GM21619 (cell line): ENCODE results near the gene MARK3.
"Not testable (repeated sequence)": the region's sequence is repeated elsewhere in the genome, so short reads cannot be mapped to it uniquely, and the experiment has no call there.

Experiments
- ATAC-seq: cut with Tn5 transposase; IDR thresholded peaks from one replicate; pipeline ENCODE4 v1.9.1; 2021; ENCODE audit not compliant: unreplicated experiment

Gene MARK3

DNA sequence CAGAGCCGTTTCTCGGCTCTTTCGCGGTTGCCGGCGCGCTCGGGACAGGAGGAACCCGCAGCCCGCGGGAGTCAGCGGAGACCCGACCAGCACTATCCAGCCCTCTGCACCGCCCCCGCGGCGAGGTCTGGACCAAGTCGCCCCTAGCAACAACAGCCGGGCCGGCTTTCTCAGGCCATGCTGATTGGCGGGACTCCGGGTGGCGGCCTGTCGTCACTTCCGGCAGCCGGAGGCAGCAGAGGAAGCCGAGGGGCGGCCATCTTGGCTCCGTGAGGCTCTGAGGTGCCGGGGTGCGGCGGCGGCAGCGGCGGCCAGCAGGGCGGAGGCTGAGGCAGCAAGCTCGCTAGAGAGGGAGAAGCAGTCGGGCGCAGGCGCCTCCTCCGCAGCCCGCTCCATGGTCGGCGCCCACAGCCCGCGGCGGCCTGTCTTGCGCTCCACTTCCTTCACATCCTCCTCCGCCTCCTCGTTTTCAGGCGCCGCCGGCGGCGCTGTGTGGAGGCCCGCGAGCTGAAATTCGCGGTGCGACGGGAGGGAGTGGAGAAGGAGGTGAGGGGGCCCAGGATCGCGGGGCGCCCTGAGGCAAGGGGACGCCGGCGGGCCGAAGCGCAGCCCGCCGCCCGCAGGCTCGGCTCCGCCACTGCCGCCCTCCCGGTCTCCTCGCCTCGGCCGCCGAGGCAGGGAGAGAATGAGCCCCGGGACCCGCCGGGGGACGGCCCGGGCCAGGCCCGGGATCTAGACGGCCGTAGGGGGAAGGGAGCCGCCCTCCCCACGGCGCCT, at the start of gene MARK3:
MARK3 (plus strand) TSS at position 264 of the 777 bp plus-strand sequence. CDS start 615 bp downstream, outside the sequence.
- ATAC-seq, result peak; percentile 94

DNA sequence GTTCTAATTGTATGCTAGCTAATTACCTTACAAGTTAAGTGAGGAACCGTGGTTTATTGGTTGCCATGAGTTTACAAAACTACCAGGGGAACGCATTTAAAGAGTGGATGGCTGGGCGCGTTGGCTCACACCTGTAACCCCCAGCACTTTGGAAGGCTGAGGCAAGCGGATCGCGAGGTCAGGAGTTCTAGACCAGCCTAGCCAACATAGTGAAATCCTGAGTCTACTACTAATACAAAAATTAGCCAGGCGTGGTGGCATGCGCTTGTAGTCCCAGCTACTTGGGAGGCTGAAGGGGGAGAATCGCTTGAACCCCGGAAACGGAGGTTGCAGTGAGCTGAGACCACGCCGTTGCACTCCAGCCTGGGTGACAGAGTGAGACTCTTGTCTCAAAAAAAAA, 49.0 kb upstream of the MARK3 start:
- ATAC-seq, result no peak

DNA sequence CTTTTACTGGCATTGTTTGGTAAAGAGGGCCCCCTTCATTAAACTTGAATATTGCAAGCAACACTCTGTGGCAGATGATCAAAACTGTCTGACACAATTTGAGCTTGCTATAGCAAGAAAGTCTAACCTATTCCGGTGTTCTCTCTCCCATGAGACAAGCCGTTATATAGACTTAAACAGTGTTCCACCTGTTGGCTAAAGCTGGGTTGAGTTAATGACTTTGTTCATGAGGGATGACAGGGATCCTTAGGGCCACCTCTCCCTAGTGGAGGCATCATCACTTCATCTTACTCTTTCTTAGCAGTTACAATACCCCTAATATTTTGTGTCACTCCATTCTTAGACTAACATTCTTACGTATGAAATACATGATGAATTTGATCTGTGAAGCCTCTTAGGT, 47.4 kb upstream of the MARK3 start:
- no peak for ATAC-seq

DNA sequence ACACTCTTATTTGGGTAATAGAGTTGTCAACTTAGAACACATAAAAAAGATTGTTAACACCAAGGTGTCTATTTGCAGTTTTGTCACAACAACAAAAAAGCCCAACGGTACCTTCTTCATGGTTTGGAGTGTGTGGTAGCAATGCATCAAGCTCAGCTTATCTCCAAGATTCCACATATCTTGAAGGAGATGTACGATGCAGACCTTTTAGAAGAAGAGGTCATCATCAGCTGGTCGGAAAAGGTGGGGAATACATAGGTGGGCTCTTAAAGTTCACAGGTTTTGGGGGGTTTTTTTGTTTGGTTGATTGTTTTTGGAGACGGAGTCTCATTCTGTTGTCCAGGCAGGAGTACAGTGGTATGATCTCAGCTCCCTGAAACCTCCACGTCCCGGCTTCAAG, 45.7 kb upstream of the MARK3 start:
- no peak for ATAC-seq

DNA sequence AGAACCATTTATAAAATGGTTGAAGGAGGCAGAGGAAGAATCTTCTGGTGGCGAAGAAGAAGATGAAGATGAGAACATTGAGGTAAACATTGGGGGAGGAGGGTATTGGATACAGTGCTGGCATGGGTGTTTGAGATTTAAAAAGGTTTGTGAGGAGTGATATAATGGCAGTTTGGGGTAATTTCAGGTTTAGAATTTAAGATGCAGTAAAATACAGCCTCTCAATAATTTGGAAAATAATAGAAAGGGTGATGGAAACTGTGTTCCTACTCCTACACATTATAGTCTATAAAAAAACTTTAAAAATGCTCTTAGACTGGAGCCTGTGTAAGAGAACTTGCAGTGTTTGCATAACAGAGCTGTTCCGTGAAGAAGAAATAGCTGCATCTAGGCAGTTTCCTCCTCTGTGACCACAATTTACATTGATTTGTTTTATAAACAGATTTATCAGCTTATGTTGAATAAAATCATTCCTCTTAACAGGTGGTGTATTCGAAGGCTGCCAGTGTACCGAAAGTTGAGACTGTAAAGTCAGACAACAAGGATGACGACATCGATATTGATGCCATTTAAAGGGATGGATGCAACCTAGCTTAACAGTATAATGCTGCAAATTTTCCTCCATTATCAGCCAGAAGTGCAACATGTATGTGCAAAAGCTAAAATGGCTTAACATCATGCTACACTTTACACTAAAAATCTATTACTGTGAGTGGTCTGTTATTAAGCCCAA, 44.6 kb upstream of the MARK3 start:
- no peak for ATAC-seq

DNA sequence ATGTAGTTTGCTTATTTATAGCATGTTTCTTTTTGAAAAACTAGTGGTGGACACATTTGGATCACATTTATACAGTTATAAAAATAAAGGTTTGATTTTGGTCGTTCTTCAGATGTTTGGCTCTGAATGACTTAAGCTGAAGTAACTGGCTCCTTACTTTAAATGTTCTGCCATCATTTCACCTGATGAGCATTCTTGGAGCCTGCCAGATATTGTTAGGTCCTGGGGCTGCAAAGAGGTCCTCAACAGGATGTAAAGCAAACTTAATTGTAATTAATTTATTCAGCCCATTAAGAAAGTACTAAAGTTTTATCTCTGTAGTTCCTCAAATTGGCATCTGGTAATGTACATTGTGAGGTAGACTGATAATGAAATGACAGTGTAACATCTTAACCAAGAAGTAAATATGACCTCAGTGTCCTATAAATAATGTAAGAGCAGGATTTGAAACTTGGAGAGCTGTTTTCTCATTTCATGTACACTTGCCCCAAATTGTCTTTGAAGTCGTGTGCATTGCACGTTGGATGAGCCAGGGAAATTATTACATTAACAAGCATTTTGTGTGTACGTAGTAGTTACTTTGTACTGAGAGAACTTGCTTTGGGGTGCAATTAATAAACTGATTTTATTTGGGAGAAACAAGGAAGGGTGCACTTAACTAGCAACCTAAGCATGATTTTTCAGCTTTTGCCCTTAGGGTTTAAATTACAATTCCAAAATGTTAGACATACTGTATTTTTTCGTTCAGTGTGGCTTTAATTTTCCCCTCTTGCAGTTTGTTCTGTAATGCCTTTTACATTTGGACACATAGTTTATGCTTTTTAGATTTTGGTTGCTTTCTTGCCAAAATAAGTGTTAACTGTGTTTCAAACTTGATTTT, 43.7 kb upstream of the MARK3 start:
- ATAC-seq, result no peak

DNA sequence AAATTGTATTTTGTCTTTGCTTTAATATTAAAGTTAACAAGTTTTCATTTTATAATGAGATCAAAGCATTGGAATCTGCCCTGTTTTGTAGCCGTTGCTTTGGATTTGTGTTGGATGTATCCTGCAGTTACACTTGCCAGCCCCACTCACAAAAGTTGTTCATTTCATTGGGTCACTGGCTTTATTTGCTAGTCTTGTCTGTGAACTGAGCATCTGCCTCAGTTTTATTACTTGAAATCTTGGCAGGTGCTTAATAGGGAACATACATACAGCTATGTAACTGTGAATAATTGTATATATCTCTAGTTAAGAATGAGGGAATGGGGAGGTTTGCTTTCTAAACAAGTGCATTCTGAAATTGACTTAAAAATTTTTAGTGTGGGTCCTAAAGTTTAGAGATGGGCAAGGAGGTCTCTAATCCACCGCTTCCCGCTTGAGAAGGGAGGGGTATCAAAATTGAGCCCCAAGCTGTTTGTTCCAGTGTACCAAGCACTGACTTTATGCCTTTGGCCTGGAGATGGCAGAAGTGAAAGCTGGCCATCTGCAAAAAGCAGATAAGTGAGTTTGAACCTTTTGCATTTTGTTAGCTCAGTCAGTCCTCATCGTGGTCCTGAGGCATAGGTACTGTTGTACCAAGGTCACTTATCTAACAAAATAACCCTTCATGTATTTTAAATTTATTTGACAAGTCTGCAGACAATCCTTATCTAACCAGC, 41.9 kb upstream of the MARK3 start:
- ATAC-seq, result no peak

DNA sequence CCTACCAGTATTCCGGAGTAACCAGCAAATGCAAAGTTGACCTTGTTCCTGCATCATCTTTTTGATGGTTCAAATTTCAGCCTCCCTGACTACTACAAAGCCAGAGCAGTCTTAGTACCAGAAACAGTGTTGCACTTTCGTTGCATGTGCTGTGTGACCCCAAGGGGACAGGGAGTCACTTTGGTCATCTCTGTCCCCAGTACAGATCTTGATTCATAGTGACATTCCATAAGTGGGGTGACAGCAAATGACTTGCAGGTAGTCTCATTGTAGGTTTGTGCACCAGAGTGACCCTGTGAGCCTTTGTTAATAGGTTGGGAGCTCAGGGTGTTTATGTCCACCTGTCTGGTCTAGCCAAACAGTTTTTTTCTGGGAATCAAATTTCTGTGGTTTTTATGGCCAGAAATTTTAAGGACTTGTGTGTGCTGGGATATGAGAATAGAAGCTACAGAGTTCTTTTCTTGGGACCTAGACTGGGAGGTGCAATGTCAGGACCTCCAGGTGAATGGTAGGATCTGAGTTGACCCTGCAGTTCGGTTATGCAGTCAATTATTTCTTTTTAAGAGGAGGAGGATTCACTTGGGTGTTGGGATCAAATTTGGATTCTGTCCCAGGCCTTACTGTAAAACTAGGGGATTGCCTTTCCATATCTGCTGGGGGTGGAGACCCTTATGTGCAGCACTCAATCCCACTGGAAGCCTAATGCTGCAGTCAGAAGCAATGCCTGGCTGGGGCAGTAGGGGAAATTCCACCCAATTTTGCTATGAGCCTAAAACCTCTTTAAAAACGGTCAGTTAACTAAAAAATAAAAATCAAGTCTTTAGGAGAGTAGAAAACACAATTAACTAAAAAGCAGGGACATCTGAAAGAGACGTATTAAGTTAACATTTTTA, 41.1 kb upstream of the MARK3 start:
- no peak for ATAC-seq

DNA sequence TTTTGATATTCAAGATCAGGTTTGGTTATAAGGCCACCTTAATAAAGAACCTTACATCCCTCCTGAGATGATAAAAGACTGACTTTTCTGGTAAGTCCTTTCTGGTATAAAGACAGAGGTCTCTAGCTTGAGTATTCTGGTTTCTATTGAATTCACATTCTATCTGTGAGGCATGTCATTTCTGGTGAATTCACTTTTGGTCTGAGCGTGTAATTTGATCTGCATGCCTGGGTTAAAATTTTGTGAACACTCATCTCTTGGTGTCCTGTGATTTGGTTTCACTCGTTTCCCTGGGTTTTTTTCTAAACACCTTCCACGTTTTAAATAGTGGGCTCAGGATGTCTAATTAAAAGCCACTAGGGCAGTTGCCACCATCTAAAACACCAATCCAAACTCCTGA, 38.9 kb upstream of the MARK3 start:
- no peak for ATAC-seq

DNA sequence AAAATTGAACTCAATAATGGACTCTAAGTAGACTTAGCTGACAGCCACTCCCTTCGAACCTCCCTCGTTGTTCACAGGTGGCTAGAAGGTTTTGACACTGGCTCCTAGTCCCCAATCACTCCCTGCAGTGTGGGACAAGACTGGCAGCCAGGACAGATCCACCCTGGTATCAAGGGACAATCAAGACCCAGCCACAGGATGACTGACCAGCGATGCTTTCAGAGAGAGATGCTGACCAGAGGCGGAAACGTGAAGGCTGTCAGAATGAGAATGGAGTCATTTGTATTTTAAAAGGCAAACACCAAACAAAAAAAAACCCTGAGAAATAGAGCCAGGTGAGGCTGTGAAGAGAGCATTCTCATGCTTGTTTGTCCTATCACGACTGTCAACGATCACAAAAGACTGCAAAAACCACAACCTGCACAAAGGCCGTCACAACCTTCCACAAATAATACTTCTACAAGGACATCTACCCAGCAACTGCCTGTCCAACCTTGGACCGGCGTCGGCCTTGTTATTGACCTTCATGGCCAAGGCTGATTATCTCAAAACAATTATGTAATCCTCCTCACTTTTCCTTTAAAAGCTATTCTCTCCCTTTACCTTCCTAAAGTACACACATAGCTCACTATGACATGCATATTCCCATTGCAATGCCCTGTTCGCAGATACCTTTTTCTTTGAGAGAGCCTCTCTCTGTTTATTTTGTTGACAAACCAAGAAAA, 38.0 kb upstream of the MARK3 start:
- no peak for ATAC-seq

DNA sequence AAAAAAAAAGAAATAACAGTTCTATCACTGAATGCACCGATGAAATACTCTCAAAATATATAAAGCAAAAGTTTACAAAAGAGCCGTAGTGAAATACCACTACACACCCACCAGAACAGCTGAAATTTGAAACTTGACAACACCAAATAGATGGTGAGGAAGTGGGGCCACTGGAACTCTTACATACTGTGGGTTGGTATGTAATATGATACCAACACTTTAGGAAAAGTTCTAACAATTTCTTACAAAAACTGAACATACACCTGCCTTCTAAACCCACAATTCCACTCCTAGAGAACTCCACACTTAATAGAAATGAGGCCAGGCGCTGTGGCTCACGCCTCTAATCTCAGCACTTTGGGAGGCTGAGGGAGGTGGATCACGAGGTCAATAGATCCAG, 37.1 kb upstream of the MARK3 start:
- no peak for ATAC-seq

DNA sequence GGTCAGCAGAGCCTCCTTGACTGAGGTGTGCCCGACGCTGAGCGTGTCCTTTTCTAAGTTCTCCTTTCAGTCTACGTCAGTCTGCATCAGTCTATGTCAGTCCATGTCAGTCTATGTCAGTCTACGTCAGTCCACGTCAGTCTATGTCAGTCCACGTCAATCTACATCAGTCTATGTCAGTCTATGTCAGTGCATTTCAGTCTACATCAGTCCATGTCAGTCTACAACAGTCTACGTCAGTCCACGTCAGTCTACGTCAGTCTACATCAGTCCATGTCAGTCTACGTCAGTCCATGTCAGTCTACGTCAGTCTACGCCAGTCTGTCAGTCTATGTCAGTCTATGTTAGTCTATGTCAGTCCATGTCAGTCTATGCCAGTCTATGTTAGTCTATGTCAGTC, 35.2 kb upstream of the MARK3 start:
- ATAC-seq, result no peak

DNA sequence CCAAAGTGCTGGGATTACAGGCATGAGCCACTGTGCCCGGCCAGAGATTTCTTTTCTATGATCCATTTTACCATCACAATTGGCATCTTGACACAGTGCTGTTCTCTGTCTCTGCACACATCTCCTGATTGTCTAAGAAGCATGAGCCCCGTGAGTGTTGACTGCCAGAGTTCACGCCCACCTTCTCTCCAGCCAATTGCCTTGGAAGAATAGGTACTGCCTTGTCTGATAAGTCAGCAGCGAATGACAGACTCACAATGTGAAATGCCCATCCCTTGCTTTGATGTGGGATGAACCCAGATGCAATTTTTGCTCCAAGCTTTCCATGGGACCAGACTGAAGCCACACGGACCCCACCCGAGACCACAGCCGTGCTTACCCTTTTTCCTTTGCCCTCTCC, 31.9 kb upstream of the MARK3 start:
- no peak for ATAC-seq

DNA sequence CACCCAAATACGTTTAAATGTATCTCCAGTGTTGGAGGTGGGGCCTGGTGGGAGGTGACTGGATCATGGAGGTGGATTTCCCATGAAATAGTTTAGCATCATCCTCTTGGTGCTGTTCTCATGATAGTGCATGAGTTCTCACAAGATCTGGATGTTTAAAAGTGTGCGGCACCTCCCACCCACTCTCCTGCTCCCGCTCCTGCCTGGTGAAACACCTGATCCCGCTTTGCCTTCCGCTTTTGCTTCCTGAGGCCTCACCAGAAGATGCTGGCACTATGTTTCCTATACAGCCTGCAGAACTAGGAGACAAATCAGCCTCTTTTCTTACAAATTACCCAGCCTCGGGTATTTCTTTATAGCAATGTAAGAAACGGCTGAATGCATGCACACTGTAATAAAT, 31.1 kb upstream of the MARK3 start:
- no peak for ATAC-seq

DNA sequence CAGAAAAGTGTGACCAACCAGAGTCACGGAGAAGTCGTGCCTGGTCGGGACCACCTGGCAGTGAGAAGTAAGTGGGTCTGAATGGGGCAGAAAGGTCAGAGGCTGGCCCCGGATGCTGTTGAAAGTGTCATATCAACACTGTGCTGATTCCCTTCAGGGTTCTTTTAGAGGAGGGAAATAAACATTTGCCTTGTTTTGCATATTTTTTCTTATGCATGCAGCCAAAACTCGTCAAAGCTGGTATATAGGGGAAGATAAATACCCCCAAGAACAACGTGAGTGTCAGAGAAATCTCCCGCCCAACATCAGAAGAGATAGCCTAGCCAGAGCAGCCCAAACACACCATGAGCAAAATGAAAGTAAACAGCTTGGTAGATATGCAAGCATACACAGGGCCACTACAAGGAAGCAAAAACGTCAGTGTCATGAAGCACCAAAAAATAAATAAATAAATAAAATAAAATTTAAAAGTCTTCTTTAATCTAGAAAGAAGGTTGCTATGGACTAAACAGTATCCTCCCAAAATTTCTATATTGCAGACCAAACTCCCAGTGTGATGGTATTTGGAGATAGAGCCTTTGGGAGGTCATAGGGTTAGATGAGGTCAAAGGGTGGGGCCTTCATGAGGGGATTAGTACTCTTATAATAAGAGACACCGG, 29.1 kb upstream of the MARK3 start:
- no peak for ATAC-seq

DNA sequence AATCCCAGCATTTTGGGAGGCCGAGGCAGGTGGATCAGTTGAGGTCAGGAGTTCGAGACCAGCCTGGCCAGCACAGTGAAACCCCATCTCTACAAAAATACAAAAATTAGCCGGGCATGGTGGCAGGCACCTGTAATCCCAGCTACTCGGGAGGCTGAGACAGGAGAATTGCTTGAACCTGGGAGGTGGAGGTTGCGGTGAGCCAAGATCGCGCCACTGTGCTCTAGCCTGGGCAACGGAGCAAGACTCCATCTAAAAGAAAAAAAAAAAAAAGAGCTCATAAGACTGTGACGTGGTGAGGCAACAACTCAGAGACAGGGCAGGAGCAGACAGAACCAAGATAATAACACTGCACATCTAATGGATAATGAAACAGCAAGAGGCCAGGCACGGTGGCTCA, 27.7 kb upstream of the MARK3 start:
- not testable (repeated sequence) for ATAC-seq

DNA sequence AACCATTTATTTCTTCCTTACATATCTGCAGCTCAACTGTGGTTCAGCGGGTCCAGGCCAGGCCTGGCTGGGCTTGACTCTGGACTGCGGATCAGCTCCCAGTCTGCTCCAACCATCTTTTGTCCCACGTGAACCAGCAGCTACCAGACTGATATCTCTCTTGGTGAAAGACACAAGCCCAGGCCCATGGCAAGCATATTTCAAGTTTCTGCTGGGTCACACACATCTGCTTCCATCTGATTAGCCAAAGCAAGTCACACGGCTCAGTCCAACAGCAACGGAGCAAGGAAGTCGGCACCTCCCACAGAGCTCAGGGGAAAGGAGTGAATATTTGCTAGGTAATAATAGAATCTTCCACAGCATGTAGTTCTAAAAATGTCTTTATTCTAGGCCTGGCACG, 24.7 kb upstream of the MARK3 start:
- no peak for ATAC-seq

DNA sequence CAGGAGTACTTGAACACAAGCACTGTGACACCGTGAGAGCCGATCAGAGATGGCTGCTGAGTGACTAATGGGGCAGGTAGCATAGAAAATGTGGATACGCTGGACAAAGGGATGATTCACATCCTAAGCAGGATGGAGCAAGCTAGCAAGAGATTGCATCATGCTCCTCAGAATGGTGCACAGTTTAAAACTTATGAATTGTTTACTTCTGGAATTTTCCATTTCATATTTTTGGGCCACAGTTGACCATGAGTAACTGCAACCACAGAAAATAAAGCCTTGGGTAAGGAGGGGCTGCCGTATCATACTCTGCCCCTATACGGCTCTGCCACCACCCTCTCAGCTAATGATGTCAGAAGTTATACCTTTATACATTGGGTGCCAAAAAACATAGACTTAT, 23.3 kb upstream of the MARK3 start:
- no peak for ATAC-seq

DNA sequence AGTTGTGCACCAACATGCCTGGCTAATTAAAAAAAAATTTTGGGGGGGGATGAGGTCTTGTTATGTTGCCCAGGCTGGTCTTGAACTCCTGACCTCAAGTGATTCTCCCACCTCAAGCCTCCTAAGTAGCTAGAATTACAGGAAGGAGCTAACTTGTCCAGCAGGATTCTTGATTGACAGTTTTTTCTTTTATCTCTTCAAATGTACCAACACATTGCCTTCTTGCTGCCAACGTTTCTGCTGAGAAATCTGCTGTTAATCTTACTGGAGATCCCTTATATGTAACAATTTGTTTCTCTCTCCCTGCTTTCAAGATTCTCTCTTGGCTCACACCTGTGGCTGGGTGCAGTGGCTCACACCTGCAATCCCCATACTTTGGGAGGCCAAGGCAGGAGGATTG, 22.4 kb upstream of the MARK3 start:
- ATAC-seq, result no peak
